ENCODE results near the gene ABLIM2. TPM values are rescaled to one million over a fixed set of nuclear protein-coding genes. Genes with fewer than 3 reads are reported as not detected.

The ABLIM2 gene
- total RNA-seq = under 1 TPM; 0.24 to 0.25 TPM

- DNase-seq (ENCODE audit: low spot score) (peak; percentile 99), ATAC-seq (peak; percentile 99 to 100)
- H3K27ac Mint-ChIP-seq = peak within 1 kb of the TSS; percentile 51 to 94
- no peaks in the 10 kb centered on the region for H3K9me3 Mint-ChIP-seq
- H3K36me3 Mint-ChIP-seq = no peaks in the 10 kb centered on the region
- peaks cover 6 to 9% of the 10 kb centered on the region in 2 donors for H3K4me1 Mint-ChIP-seq (ENCODE audit: low read depth in 2 of 2)
- H3K27me3 Mint-ChIP-seq = peaks cover 0 to 12% of the 10 kb centered on the region in 2 donors
- peak within 1 kb of the TSS; percentile 98 for H3K4me3 Mint-ChIP-seq
These were observed at the start of gene ABLIM2 for GRCh38 chr4:8158710-8159536. Gene ABLIM2, minus strand, starts transcription at chr4:8158813. Its CDS starts 124 bp downstream, at chr4:8158689.

- ATAC-seq = no peak
- Mint-ChIP-seq H3K4me1 (ENCODE audit: low read depth in 2 of 2) (peaks cover 0 to 3% of the 10 kb centered on the region in 2 donors), H3K27ac (no peak overlapping the region), H3K4me3 (no peak overlapping the region), H3K9me3 (no peaks in the 10 kb centered on the region), H3K36me3 (no peaks in the 10 kb centered on the region), H3K27me3 (no peaks in the 10 kb centered on the region)
- no peak for DNase-seq (ENCODE audit: low spot score)
These were observed 48.7 kb upstream of the ABLIM2 start for GRCh38 chr4:8207314-8207713.

GRCh38 chr4:8205749-8206611 is 47.4 kb upstream of the ABLIM2 start:
- Mint-ChIP-seq H3K9me3 (no peaks in the 10 kb centered on the region), H3K36me3 (no peaks in the 10 kb centered on the region), H3K4me3 (no peak overlapping the region), H3K4me1 (ENCODE audit: low read depth in 2 of 2) (peaks cover 9 to 11% of the 10 kb centered on the region in 2 donors), H3K27me3 (no peaks in the 10 kb centered on the region), H3K27ac (no peak overlapping the region)
- DNase-seq (ENCODE audit: low spot score) (no peak), ATAC-seq (no peak)

GRCh38 chr4:8205241-8205707 is 46.7 kb upstream of the ABLIM2 start:
- Mint-ChIP-seq H3K4me1 (ENCODE audit: low read depth in 2 of 2) (peaks cover 9 to 12% of the 10 kb centered on the region in 2 donors), H3K4me3 (no peak overlapping the region), H3K27ac (no peak overlapping the region), H3K36me3 (no peaks in the 10 kb centered on the region), H3K27me3 (no peaks in the 10 kb centered on the region), H3K9me3 (no peaks in the 10 kb centered on the region)
- ATAC-seq (no peak), DNase-seq (ENCODE audit: low spot score) (no peak)

- Mint-ChIP-seq H3K36me3 (no peaks in the 10 kb centered on the region), H3K4me1 (ENCODE audit: low read depth in 2 of 2) (peaks cover 9 to 16% of the 10 kb centered on the region in 2 donors), H3K9me3 (no peaks in the 10 kb centered on the region), H3K27ac (no peak overlapping the region), H3K4me3 (no peak overlapping the region), H3K27me3 (no peaks in the 10 kb centered on the region)
- DNase-seq (ENCODE audit: low spot score) (no peak), ATAC-seq (no peak)
These were observed 46.1 kb upstream of the ABLIM2 start for GRCh38 chr4:8204576-8205227.

- no peaks in the 10 kb centered on the region for H3K27me3 Mint-ChIP-seq
- H3K4me1 Mint-ChIP-seq (ENCODE audit: low read depth in 2 of 2) = peaks cover 9 to 19% of the 10 kb centered on the region in 2 donors
- no peak for DNase-seq (ENCODE audit: low spot score)
- H3K4me3 Mint-ChIP-seq = no peak overlapping the region
- H3K9me3 Mint-ChIP-seq = no peaks in the 10 kb centered on the region
- H3K27ac Mint-ChIP-seq = no peak overlapping the region
- H3K36me3 Mint-ChIP-seq = no peaks in the 10 kb centered on the region
- no peak for ATAC-seq
These were observed 45.2 kb upstream of the ABLIM2 start for GRCh38 chr4:8203817-8204216.

GRCh38 chr4:8203052-8203401 is 44.4 kb upstream of the ABLIM2 start:
- ATAC-seq = no peak
- DNase-seq (ENCODE audit: low spot score) = no peak
- H3K36me3 Mint-ChIP-seq = no peaks in the 10 kb centered on the region
- H3K4me3 Mint-ChIP-seq = no peak overlapping the region
- H3K27me3 Mint-ChIP-seq = no peaks in the 10 kb centered on the region
- peaks cover 16 to 27% of the 10 kb centered on the region in 2 donors for H3K4me1 Mint-ChIP-seq (ENCODE audit: low read depth in 2 of 2)
- no peak overlapping the region for H3K27ac Mint-ChIP-seq
- H3K9me3 Mint-ChIP-seq = no peaks in the 10 kb centered on the region

GRCh38 chr4:8202108-8203051 is 43.8 kb upstream of the ABLIM2 start:
- H3K4me3 Mint-ChIP-seq = no peak overlapping the region

GRCh38 chr4:8201321-8201781 is 42.7 kb upstream of the ABLIM2 start:
- peak overlapping the region; percentile 45 for H3K4me3 Mint-ChIP-seq
- no peaks in the 10 kb centered on the region for H3K36me3 Mint-ChIP-seq
- ATAC-seq (no peak), DNase-seq (ENCODE audit: low spot score) (no peak)
- H3K27me3 Mint-ChIP-seq = no peaks in the 10 kb centered on the region
- peak overlapping the region in 1 of 2 donors; percentile 81 for H3K27ac Mint-ChIP-seq
- H3K4me1 Mint-ChIP-seq (ENCODE audit: low read depth in 2 of 2) = peaks cover 16 to 27% of the 10 kb centered on the region in 2 donors
- H3K9me3 Mint-ChIP-seq = no peaks in the 10 kb centered on the region

More at GRCh38 chr4:8202108-8203051, 43.8 kb upstream of the ABLIM2 start:
- H3K27me3 Mint-ChIP-seq = no peaks in the 10 kb centered on the region
- H3K36me3 Mint-ChIP-seq = no peaks in the 10 kb centered on the region
- DNase-seq (ENCODE audit: low spot score) = no peak
- ATAC-seq = no peak
- peak overlapping the region in 1 of 2 donors; percentile 81 for H3K27ac Mint-ChIP-seq
- H3K9me3 Mint-ChIP-seq = no peaks in the 10 kb centered on the region
- peaks cover 16 to 27% of the 10 kb centered on the region in 2 donors for H3K4me1 Mint-ChIP-seq (ENCODE audit: low read depth in 2 of 2)

- ATAC-seq (no peak), DNase-seq (ENCODE audit: low spot score) (no peak)
- Mint-ChIP-seq H3K4me1 (ENCODE audit: low read depth in 2 of 2) (peaks cover 16 to 26% of the 10 kb centered on the region in 2 donors), H3K27me3 (no peaks in the 10 kb centered on the region), H3K9me3 (no peaks in the 10 kb centered on the region), H3K36me3 (no peaks in the 10 kb centered on the region), H3K4me3 (peak overlapping the region; percentile 86), H3K27ac (peak overlapping the region in 1 of 2 donors; percentile 81)
These were observed 41.8 kb upstream of the ABLIM2 start for GRCh38 chr4:8200302-8200975.

- H3K9me3 Mint-ChIP-seq = no peaks in the 10 kb centered on the region
- peak overlapping the region; percentile 72 to 89 for H3K27ac Mint-ChIP-seq
- no peak for DNase-seq (ENCODE audit: low spot score)
- H3K36me3 Mint-ChIP-seq = no peaks in the 10 kb centered on the region
- ATAC-seq = peak; percentile 2 to 8
- H3K4me3 Mint-ChIP-seq = peak overlapping the region; percentile 86
- H3K27me3 Mint-ChIP-seq = no peaks in the 10 kb centered on the region
- H3K4me1 Mint-ChIP-seq (ENCODE audit: low read depth in 2 of 2) = peaks cover 16 to 26% of the 10 kb centered on the region in 2 donors
These were observed 41.1 kb upstream of the ABLIM2 start for GRCh38 chr4:8199594-8200301.
